BE2C (cell line): Measurements from ENCODE around the gene MYH15.

Experiments
- DNase-seq: peaks from one replicate; pipeline ENCODE4 v3.0.0-alpha.2; 2020
- H3K27me3 ChIP-seq: fragments of 250-450 bp; sonication (Bioruptor Pico); 2 replicates; pipeline ENCODE4 v1.5.1; 2020; ENCODE audit warnings: mild to moderate bottlenecking
- H3K36me3 ChIP-seq: fragments of 250-450 bp; sonication (Bioruptor Pico); 2 replicates; pipeline ENCODE4 v1.5.1; 2020; ENCODE audit warnings: mild to moderate bottlenecking
- H3K4me1 ChIP-seq: fragments of 250-450 bp; sonication (Bioruptor Pico); 2 replicates; pipeline ENCODE4 v1.5.1; 2020
- H3K4me3 ChIP-seq: 2 replicates; pipeline ENCODE4 v1.5.1; 2011; ENCODE audit warnings: low read depth, low read length
- H3K9me3 ChIP-seq: fragments of 250-450 bp; sonication (Bioruptor Pico); 2 replicates; pipeline ENCODE4 v1.5.1; 2020
- CTCF ChIP-seq: IDR thresholded peaks from 2 replicates; pipeline ENCODE4 v1.5.1; 2012; ENCODE audit warnings: mild to moderate bottlenecking, low read depth, low read length

MYH15 gene

GRCh38 chr3:108341911-108342310, 168.5 kb downstream of the MYH15 start:
- TF ChIP-seq CTCF: no peak
- Histone ChIP-seq H3K4me3 (no peak overlapping the region), H3K27me3 (no peaks in the 10 kb centered on the region), H3K4me1 (no peaks in the 10 kb centered on the region), H3K9me3 (no peaks in the 10 kb centered on the region; the same call in 1 of the 2 replicates), H3K36me3 (no peaks in the 10 kb centered on the region; the same call in 1 of the 2 replicates)
- DNase-seq: no peak

DNA sequence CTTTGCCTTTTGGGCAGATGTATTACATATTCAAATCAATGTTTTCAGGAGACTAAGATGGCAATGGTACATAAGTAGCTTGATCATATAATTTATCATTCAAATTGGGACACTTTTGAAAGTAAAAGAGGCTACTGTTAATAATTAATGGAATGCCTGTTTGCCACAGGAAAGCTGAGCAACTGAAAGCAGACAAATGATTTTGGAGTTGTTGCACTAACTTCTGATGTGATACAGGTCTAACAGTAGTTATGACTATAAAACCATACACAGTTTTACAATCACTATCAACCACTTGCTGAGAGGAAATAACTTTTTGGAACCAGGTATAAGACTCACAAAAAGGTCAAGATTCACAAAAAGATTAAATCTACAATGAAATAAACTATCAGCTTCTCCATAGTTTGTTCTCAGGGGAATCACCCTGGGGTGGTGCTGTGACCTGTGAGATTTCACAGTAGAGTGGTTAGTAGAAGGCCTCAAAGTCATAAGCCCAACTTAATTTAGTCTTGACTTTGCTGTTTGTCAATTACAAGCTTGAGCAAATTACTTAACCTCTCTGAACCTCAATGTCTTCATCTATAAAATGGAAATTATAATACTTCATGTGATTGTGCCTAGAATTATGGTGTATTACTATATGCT, 171.4 kb downstream of the MYH15 start:
- DNase-seq: no peak
- Histone ChIP-seq H3K36me3 (no peaks in the 10 kb centered on the region; the same call in 1 of the 2 replicates), H3K4me1 (no peaks in the 10 kb centered on the region), H3K4me3 (no peak overlapping the region), H3K27me3 (no peaks in the 10 kb centered on the region), H3K9me3 (no peaks in the 10 kb centered on the region)
- no peak for TF ChIP-seq CTCF

DNA sequence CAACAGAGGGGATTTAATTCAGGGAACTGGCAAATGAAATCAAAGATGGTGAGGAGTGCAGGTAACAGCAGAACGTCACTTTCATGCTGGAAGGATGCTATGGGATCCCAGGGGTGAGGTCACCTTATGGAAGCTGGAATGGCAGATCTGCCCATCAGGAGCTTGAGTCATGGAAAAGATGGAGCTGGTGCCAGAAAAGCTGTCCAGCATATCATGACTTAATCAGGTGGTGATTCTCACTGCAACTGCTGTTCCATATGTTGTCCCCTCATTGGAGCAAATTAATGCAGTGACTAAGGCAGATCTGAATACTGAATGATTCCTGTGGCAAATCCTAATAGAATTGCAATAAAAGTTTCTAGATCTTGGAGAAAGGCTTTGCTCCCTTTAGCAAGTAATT, 175.7 kb downstream of the MYH15 start:
- H3K36me3 ChIP-seq: no peaks in the 10 kb centered on the region
- TF ChIP-seq CTCF: no peak
- no peak for DNase-seq

DNA sequence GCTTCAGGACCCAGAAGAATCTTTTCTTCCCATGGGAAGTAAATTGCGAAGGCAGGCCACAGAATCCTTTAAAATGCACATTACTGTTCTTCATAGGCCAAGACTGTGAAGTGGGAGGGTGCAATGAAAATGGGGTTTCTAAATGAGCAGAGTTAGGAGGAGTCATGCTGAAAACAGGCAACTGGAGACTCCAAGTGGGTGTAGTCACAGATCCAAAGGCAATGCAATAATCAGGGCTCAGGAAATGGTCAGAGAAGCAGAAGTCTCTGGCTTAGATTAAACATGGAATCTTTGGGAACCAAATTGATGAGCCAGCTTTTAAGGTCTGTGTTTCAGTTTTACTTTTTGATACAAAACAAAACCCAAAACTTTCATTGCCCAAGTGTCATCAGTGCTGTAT, 176.4 kb downstream of the MYH15 start:
- H3K36me3 ChIP-seq: no peaks in the 10 kb centered on the region
- no peaks in the 10 kb centered on the region for H3K9me3 ChIP-seq
- DNase-seq: no peak

More for the DNA sequence above, 175.7 kb downstream of the MYH15 start:
- no peaks in the 10 kb centered on the region for H3K4me1 ChIP-seq
- H3K4me3 ChIP-seq: no peak overlapping the region
- H3K27me3 ChIP-seq: no peaks in the 10 kb centered on the region
- H3K9me3 ChIP-seq: no peaks in the 10 kb centered on the region

GRCh38 chr3:108331792-108332191, 178.6 kb downstream of the MYH15 start:
- no peaks in the 10 kb centered on the region for H3K36me3 ChIP-seq

More for the DNA sequence above, 176.4 kb downstream of the MYH15 start:
- Histone ChIP-seq H3K27me3 (no peaks in the 10 kb centered on the region), H3K4me1 (no peaks in the 10 kb centered on the region), H3K4me3 (no peak overlapping the region)
- TF ChIP-seq CTCF: no peak

More at GRCh38 chr3:108331792-108332191, 178.6 kb downstream of the MYH15 start:
- no peaks in the 10 kb centered on the region for H3K9me3 ChIP-seq
- no peaks in the 10 kb centered on the region for H3K27me3 ChIP-seq
- TF ChIP-seq CTCF: no peak
- DNase-seq: no peak
- H3K4me3 ChIP-seq: no peak overlapping the region
- H3K4me1 ChIP-seq: no peaks in the 10 kb centered on the region
